Activated CD4-positive, CD25-positive, alpha-beta regulatory T cell treated with anti-CD3 and anti-CD28 coated beads, Interleukin-2, amount 50 U/mL, for 24 hours (primary cell): Measurements from ENCODE around the gene PTER.

Source experiments
- ATAC-seq, 2 donors: fragments of 150-1000 bp; cut with Tn5 transposase; one replicate each; pipeline ENCODE4 v1.10.0; 2021; ENCODE audit warnings: mild to moderate bottlenecking in 1 of 2, moderate library complexity in 1 of 2

Gene PTER

DNA sequence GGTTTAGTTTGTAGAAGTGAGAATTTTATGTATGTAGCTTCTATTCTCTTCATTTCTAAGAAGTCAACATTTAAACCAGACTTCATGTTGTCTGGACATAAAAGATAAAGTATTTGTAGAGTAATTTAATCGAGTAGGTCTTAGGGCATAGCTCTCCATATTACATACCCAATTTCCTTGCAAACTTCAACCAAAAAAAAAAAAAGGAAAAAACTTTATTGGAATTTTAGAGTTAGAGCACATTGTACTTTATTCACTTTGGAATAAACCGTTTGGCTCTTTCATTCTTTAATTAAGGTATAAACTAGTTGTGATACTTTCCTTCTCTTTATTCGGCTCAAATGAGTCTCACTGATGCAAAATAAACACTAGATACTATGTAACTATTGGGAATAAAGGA is 36.0 kb downstream of the PTER start:
- no peak for ATAC-seq

DNA sequence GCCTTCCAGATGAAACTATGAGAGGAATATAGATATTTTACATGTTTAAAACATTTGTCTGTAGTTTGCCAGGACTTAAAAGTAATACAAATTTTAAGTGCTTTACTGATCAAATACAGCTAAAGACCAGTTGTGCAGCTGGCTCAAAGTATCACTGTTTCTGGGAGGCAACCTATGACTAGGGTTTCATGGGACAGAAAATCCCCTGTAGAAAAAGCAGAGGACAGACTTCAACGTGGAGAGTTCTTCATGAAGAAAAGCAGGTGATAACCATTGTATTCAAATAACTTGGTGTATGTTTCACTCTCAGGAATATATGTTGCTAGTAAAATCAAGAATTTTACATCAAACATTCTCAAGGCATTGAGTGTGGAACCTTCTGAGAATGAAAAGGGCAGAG is 40.9 kb downstream of the PTER start:
- ATAC-seq = no peak

DNA sequence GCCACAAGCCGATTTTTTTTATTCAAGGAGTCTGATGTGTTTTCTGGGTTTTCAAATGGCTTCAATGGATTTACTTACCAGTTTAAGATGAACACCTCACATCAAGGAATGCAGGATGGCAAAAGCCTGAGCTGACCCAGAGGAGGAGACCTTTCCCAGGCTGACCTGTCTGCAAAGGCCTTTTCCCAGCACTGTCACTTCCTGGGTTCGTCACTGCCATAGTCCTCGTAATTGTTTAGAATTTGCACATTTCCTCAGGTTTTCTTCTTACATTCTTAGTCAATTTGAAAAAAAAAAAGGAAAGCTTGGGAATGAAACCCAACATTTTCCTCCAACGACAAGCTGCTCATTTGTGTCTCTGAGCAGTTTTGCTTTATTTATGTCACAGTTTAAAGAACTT is 42.0 kb downstream of the PTER start:
- no peak for ATAC-seq

DNA sequence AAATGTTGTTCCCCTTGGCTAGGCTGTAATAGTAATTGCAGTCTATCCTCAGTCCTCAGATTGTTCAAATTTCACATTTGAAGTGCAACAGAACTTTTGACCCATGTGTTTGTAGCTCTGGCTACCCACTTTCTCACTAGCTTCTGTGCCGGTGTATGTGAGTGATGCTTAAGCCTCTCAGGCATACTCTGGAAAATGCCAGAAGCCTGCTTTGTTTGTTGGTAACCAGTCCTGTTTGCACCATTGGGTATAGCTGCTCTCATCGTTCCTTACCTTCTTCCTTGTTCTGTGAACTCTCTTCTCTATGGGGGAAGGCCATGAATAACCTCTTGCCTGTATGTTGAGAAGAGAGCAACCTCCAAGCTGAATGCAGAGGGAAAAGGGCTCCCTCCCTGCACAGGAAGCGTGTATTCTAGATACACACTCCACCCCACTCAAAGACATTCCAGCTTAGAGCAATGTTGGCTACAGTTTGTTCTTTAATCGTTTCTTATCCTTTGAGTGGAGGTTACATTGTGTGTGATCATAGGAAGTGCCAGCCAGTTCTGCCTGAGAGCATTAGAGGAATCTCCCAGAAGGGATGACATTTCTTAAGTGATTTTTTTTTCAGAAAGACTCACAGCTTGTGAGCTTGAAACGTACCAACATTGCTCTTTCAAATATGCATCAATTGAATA is 44.4 kb downstream of the PTER start:
- no peak for ATAC-seq

DNA sequence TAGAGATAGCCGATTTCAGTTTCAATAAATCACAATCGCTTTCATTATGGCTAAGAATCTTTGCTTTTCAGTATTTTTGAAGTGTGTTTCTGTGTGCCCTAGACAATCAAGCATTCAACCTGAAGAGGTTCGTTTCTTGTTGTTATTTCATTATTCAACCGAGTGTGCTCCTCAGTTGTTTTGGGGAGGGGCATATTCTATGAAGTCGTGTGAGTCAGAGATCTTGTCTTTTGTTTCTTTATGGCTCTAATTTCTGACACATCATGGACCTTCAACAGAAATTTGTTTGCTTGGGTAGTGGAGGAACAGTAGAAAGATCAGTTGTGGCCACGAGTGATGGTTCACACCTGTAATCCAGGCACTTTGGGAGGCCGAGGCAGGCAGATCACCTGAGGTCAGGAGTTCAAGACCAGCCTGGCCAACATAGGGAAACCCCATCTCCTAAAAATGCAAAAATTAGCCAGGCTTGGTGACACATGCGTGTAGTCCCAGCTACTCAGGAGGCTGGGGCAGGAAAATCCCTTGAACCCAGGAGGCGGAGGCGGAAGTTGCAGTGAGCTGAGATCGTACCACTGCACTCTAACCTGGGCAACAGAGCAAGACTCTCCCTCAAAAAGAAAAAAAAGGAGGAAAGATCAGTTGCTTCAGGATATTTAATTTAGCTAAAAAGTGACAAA is 46.6 kb downstream of the PTER start:
- peak; percentile 79 to 81 for ATAC-seq

DNA sequence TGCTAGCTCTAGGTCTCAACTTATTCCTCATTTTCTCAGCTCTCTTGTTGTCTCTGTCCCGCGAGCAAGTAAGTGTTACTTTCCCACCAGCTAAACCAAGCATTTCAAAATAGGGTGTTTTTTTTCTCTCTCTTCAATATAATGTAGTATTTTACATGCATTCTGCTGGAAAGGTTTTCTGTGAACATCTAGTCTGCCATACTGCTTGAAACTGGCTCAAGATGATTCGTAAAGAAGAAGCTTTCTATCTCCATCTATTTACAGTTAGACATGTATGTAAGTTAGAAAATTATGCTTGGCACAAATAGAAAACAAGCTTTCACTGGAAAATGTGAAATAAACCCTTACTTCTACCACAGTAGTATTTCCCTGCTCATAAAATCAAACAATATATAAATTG is 53.7 kb downstream of the PTER start:
- no peak for ATAC-seq

DNA sequence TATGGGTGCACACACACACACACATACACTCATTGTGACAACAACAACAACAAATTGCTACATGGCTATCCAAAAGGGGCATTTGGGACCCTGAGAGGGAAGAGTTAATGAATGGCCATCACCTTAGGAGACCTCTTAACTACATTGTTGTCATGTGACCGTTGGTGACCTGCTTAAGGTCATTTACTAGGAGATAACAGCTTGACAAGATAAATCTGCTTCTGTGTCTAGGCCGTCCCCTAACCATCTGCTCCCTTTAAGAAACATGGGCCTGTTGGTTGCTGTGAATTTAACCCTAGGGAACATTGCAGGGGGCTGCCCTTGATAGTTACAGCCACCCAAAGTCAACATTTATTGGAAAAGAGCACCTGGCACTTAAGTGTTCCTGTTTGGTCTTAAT is 55.1 kb downstream of the PTER start:
- ATAC-seq = no peak

DNA sequence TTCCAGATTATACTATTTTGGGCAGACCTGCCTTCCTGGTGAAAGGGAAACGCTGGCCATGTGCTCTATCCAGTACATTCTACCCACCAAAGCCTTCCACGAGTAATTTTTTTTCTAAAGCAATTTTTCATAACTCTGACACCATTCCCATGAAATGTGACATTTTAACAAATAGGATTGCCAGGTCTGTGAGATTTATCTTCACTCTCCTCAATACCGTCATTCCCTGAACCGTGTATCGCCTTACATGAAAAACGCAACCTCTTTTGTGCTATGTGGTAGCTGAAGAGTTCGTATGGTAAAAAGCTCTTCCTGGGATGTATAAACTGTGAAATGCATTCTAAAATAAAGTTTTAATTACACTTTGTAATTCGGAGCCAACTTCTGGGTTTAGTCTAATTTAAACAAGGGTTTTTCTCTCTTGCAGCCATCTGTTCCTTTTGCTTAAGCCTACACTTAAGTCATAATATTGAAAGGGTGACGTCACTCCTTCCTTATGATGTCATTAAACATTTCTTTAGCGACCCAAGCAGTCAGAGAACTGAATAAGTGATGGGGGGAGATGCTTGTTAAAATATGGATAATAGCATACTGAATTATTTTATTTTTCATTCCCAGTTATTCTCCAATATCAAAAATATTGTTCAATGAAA is 57.2 kb downstream of the PTER start:
- ATAC-seq = no peak

DNA sequence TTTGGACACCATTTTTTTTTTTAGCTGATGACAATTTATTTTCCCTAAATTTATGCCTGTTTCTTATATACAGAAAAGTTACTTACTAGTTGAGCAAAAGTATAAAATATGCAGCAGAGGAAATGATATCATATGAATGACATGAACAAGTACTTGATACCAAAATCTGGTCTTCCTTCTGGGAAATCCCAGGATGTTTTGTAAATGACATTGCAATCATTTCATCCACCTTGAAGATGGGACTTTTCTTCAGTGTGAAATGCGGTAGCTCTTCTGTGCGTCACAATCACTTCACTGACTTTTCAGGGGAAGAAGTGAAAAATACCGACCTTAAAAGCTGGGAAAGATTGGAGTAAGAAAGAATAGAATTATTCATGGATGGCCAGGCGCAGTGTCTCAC is 61.1 kb downstream of the PTER start:
- no peak for ATAC-seq

DNA sequence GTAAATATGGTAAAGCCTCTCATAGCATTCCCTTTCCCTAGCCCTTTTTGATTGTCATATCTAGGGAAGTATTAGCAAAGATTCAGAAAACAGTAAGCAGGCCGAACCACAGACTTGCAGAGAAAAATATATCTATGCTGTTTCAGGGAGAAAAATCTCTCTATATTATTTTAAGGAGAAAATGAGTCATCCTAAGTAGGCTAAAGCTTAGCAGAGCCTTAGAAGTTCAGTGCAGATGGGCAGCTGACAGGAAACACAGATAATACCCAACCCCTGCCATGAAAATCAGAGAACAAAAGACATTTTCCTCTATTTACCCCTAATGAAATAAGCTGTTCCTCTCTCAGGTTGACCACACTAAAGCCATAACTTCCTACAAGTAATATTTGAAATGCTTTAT is 68.4 kb downstream of the PTER start:
- no peak for ATAC-seq

DNA sequence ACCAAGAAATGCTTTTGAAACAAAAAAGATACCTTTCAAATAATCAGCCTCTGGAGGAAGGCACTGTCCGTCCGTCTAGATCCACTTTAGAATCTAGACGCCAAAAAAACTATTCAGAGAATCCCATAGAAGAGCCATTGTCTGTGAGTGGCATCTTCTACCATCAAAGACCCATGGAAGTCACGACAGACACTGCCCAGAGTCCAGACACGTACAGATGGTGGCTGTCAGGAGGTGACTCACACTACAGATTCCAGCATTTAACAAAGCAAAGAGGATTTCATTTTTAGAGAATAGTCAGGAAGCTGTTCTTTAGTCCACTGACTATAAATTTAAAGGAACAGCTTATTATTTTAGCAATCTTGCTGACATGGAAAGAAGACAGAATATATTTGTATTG is 73.2 kb downstream of the PTER start:
- ATAC-seq = no peak

DNA sequence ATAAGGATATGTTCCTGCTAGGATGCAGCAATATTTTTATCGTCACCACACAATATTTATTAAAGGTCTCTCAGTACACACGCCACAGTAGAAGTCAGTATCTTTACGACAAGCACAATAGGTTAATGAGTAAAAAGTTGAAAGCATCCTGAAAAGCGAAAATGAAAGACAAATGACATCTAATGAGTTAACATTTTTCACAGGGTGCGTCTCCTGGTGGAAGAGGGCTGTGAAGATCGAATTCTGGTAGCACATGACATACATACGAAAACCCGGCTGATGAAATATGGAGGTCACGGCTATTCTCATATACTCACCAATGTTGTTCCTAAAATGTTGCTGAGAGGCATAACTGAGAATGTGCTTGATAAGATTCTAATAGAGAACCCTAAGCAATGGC is 74.0 kb downstream of the PTER start:
- no peak for ATAC-seq

DNA sequence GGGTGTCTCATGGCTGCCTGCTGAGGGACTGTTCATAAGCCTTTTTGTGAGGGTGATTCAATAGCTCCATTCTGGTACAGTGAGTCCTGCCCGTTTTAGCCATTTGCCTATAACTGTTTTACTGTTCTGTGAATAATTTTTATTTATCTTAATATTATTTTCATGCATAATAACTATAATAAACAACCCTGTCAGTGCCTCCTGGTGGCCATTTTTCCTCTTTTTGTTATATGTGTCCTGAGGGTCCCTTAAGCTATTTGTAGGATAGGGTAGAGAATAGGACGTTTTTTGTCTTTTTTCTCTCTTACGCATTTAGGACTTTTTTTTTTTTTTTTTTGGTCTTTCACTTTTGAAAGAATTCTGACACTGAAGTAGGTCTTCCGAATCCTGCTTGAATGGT is 82.0 kb downstream of the PTER start:
- ATAC-seq = no peak

DNA sequence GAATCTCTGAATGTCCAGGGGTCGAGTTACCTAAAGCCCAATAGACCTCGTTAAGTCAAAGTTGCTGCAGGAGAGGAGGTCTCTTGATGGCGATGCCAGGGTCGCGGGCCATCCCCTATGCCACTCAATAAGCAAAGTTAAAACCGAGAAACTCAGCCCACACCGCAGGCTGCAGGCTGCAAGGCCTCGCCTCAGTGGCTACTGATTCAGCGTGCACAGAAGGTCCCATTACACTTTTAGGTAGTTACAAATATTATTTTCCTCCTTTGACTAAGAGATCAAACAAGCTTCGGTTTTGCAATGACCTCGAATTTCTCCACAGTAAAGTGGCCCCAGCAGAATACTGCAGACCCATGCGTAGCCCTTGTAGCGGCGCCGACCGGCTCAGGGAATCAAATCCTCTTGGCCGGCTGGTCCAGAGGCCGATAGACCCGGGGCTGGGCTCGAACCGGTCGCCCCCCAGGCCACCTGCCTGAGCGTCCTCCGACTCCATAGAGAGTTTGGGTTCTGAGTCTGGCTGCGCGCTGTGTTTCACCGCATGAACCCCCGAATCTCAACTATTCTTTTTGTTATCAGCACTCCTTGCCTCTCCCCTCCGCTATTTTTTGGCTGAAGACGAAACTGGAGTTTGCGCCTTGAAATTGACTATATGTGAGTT is 82.6 kb downstream of the PTER start:
- ATAC-seq = peak in 1 of 2 donors; percentile 28

DNA sequence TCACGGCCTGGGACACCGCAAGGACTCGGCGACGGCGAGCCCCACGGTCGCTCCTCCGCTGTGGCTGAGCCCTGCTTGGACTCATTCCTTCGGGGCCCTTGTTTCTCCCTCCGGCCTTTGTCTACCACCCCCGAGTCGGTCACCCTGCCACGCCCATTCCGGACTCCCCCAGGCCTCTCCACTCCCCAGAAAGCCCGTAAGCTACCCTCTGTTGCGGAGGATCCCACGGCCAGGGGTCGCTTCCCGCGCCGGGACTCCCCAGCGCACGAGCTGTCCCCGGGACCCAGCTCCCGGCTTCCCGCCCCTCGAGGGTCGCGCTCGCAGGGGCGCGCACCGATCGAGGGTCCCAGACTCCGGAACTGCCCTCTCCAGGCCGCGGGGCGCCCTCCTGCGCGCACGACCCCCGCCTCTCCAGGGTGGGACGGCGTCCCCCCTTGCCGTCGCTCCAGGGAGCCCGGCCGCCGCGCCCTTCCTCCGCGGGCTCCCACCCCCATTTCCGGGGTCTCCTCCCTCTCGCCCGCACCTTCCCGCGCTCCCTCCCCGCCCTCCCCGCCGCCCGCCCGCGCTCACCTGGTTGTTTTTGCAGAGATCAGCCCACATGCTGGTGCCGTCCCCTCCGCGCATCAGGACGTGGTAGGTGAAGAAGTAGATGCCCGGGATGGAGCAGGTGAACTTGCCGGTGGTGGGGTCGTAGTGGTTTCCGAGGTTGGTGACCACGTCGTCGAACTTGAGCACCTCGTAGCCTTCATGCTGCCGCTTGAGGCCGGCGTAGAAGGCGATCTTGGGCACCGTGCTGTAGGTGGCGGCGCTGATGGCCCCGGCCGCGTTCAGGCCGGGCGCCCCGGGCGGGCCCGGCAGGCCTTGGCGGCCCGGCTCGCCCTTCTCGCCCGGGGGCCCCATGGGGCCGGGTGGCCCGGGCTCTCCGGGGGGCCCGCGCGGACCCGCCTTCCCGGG is 83.4 kb downstream of the PTER start:
- peak; percentile 14 to 32 for ATAC-seq

DNA sequence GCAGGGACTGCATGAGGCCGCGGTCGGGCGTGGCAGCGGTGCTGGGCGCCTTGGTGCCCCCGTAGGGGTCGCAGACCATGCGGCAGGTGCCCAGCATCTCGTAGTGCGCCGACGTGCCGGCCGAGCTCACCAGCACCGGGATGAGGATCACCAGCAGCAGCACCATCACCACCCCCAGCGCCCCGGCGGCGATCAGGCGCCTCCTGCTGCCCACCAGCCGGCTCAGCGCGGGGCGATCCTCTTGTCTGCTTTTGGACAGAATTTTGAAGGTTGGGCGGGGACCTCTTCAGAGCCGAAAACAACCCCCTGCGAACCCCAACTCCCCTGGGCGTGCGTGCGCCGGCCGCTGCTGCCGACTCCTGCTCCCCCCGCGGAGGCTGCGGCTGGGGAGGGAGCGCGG is 84.1 kb downstream of the PTER start:
- peak; percentile 25 to 52 for ATAC-seq

DNA sequence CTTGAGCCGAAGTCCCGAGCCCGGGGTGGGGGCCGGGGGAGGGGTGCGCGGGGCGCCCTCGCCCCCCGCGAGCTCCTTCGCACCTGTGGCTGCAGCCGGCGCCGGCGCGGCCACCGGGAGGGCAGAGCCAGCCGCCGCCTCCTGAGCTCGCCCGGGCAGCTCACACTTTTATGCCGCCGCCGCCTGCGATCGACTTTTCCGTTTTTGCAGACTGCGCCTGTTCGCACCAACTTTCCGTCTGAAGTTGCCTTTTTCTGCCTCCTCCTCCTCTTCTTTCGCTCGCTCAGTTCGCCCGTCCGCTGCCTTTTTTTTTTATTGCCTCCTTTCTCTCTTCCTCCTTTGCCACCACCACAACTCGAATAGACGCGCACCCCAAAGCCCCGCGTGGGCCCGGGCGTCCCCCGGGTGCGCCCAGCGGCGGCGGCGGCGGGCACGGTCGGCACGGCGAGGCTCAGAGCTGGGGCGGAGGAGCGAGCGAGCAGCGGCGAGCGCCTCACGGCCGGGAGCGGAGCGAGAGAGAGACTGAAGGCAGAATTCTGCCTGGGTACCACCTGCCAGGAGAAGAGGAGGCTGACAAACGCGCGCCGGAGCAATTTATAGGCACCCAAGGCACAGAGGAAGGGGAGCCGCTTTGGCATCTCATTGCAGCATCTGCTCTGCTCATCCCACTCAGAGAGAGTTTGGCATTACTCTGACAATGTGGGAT is 84.7 kb downstream of the PTER start, which contains the start of gene C1QL3:
Gene C1QL3, minus strand, starts transcription at position 569 of the 706 bp plus-strand sequence. CDS start 814 bp downstream, outside the sequence.
- peak; percentile 38 to 42 for ATAC-seq

DNA sequence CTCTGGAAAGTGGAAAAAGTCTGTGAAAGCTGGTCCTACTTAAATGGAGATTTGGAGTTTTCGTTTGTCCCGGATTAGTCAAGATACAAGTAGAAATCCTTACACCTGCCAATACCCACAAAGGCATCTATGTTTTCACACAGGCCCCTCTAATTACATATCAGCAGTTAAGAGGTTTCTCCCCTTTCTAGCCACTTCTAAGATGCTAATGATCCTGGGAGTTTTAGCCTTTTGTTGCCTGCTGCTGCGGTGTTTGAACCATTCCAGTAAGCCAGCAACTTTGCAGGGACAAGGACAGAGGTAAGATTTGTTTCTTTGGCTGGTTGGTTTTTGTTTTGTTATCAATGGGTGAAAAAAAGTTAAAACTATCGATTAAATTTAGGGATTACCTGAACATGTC is 90.6 kb downstream of the PTER start:
- ATAC-seq = no peak

DNA sequence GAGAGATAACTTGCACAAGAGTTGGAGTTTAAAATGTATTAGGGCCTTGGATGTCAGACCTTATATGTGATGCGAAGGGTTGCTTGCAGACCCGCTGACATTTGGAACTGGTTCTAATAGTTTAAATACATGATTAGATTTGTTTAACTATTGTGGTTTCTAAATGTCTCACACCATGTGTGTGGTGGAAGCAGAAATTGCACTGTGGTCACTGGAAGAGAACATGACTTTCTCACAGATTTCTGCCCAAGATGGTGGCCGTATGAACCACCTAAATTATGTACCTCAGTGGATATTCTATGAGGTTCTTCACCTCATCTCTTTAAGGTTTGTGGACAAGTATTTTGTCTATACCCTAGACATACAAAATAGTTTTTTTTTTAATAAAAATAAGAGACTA is 93.0 kb downstream of the PTER start:
- ATAC-seq = no peak

DNA sequence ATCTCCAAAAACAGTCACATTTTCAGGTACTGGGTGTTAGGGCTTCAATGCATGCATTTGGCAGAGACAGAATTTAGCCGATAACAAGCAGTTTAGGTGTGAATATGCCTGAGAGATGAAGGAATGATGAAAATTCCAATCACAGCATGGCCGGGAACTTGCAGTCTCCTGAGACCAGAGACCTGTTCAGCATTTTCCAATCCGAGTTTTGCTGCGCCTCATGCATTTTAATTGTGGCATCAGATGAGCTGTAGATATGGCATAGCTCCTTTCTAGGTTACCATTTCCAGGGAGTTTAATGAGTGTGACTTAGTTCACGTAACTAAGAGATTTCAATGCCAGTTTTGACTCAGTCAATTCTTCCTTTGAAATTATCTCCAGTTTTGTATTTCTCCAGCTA is 99.3 kb downstream of the PTER start:
- no peak for ATAC-seq

DNA sequence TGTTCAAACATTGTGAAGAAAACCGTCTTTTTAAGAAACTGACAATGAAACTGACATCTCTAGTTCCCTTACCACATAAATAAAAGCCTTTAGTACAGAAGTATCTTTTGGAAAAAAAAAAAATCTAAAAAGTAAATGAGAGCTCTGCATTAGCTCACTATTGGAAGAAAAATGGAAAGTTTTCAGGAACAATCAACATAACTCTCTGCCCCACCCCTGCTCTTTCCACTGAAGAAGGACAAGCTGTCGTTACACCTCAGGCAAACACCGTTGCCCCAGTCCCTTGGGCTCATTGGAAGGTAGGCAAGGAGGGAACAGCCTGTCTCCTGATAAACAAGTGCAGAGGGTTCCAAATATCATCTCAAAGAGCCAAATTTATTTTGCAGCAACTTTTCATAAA is 107.3 kb downstream of the PTER start:
- no peak for ATAC-seq

DNA sequence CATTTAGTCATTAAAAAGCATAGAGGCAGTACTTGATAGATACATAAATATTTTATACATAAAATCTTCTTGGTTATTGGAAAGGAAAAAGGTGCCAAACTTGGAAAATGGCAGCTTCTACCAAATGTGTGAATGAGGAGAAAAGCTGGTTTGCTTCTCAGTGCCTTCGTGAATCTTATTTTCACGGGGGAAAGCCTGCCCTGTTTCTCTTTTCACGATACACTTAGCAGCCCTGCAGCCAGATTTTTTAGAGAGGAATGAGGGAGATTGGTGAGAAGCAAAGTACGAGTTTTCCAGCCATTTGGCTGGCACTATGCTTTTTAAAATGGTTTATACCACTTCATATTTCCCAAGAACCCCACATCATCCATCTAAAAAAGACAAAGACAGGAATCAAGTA is 107.8 kb downstream of the PTER start:
- ATAC-seq = no peak
